Lower leg skin (tissue), 4 donors: ENCODE data around the gene PRKCQ. TPM values are rescaled to one million over a fixed set of nuclear protein-coding genes. Genes with fewer than 3 reads are reported as not detected.

ENCODE experiments used
- DNase-seq, 2 donors: peaks; one replicate each; pipeline ENCODE4 v3.0.0-alpha.2; 2019; ENCODE audit warnings: low spot score in 2 of 2
- H3K4me3 ChIP-seq: fragments of 200-600 bp; sonication (generic); 2 replicates; pipeline ENCODE4 v1.5.1; 2017; ENCODE audit warnings: mild to moderate bottlenecking, low read depth; ENCODE audit not compliant: poor library complexity, severe bottlenecking
- POLR2A ChIP-seq, 2 donors: fragments of 450-650 bp; IDR thresholded peaks; one replicate each; pipeline ENCODE4 v1.6.1; 2016 to 2017; ENCODE audit warnings: antibody characterized with exemption in 2 of 2, mild to moderate bottlenecking in 1 of 2, moderate library complexity in 1 of 2
- WGBS, 2 donors: methylation state at CpG; one replicate each; pipeline ENCODE4 v1.1.5; 2018; 5-methylcytosine and 5-hydroxymethylcytosine counted together
- intact Hi-C: fragments of 100-400 bp; cut with DNase I; formaldehyde crosslinking; loops from one replicate; pipeline ENCODE4 v1.15.0; 2023; ENCODE audit warnings: low total_unique reads
- total RNA-seq, 4 donors: library from RNA; depleted of rRNA; stranded (reverse); fragments of >200 nt; gene quantifications; one replicate each; pipeline ENCODE4 v1.1.0, GENCODE V29; 2016
- TF ChIP-seq, protein P1 (sequence below), 3 donors: fragments of 450-650 bp; IDR thresholded peaks; one replicate each; pipeline ENCODE4 v1.5.1; 2016; ENCODE audit warnings: antibody characterized with exemption in 3 of 3, mild to moderate bottlenecking in 3 of 3, moderate library complexity in 2 of 3

Gene PRKCQ
- total RNA-seq, 4 donors from 2014 or later, result 0.06 to 0.17 TPM; not detected in 2

DNA sequence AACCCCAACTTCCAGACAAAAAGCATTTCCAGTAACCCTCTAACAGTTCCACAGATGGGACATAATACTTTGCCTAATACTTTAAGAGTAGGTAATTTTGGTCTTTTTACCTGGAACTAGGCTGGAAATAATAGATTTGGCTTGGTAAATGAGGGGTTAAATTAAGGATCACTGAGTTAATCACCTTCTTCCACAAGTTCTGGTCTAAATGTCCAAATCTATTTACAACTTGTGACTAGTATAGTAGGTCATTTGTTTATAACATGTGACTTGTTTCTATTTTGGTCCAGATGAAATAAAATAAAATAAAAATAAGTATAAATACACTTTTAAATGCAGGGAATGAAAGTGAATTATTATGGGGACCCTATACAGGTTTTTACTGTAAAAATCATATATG, 80.1 kb downstream of the PRKCQ start:
- DNase-seq, result no peak
- H3K4me3 ChIP-seq, result no peak overlapping the region
- intact Hi-C loops, result no loop called here
- TF ChIP-seq, protein P1, sequence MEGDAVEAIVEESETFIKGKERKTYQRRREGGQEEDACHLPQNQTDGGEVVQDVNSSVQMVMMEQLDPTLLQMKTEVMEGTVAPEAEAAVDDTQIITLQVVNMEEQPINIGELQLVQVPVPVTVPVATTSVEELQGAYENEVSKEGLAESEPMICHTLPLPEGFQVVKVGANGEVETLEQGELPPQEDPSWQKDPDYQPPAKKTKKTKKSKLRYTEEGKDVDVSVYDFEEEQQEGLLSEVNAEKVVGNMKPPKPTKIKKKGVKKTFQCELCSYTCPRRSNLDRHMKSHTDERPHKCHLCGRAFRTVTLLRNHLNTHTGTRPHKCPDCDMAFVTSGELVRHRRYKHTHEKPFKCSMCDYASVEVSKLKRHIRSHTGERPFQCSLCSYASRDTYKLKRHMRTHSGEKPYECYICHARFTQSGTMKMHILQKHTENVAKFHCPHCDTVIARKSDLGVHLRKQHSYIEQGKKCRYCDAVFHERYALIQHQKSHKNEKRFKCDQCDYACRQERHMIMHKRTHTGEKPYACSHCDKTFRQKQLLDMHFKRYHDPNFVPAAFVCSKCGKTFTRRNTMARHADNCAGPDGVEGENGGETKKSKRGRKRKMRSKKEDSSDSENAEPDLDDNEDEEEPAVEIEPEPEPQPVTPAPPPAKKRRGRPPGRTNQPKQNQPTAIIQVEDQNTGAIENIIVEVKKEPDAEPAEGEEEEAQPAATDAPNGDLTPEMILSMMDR (IDR thresholded peaks at IDR 0.05), result no peak
- no peak for TF ChIP-seq POLR2A (IDR thresholded peaks at IDR 0.05)

DNA sequence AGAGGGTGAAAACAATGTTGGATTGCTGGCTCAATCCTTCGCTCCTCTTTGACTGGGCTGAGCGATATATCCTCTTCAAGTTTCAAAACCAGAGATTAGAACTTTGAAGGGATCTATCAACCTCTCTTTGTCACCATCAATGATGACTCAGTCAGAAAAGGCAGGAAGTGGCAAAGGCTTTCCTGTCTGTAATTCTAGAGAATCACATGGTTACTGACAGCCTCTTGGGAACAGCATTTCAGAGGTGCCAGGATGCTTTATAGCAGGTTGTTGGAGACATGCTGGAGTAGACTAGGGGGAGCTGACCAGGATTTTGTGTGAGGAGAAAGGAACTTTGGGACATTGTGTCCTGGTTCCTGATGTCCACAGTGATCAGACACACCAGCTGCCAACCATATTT, 81.3 kb downstream of the PRKCQ start:
- intact Hi-C loops, result no loop called here
- no peak overlapping the region for H3K4me3 ChIP-seq
- no peak for TF ChIP-seq POLR2A (IDR thresholded peaks at IDR 0.05)
- TF ChIP-seq, protein P1 (IDR thresholded peaks at IDR 0.05), result no peak
- 76 to 100% methylated on average over 2 of the region's 2 CpGs for WGBS, 2 donors
- no peak for DNase-seq

DNA sequence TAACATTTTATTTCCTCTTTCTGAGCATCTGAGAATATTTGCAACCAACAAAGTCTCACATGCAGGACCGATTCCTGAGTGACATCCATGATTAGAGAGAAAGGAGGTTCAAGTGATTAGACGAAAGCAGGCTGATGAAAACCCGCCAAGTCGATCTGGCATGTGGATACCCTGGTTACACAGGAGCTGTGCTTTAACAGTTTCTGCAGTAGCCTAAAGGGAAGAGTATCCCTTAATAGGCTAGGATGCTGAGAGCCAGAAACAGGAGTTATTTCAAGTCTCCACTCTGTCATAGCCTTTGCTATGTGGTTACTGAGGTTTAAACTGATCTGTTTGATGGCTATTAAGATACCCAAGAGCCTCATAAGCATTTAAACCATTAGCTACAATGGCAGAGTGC, 82.5 kb downstream of the PRKCQ start:
- TF ChIP-seq POLR2A (IDR thresholded peaks at IDR 0.05), result no peak
- TF ChIP-seq, protein P1 (IDR thresholded peaks at IDR 0.05), result no peak
- intact Hi-C loops, result no loop called here
- no peak overlapping the region for H3K4me3 ChIP-seq
- WGBS, 2 donors, result 56 to 69% methylated on average over 4 of the region's 4 CpGs
- DNase-seq, result no peak

DNA sequence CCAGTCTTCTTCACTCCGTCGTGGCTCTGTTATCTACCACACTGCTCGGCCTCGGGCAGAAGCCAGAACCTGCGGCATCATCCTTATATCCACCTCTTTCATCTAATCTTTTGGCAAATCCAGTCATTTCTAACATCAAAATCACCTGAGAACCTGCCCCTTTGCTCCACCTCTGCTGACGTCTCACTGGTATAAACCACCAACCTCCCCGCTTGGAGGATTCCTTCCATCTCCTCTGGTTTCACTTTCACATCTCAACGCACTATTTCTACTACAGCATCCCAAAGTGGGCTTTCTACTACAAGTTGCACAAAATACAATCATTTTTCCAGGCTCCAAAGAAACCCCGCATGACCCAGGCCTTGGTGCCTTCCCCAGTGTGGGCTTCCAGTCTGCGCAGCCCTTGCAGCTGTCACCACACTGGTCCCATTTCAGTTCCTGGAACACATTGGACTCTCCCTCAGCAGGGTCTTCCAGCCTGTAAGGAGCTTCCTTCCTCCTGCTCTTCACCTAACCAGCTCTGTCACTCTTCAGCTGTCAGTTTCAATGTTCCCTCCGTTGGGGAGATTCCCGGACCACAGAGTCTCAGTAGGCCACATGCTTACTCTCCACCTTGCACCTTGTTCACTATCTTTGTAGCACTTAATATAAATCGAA, 85.0 kb downstream of the PRKCQ start:
- WGBS, 2 donors, result 74 to 82% methylated on average over 13 of the region's 13 CpGs
- intact Hi-C loops, result no loop called here
- no peak overlapping the region for H3K4me3 ChIP-seq
- no peak for DNase-seq
- no peak for TF ChIP-seq POLR2A (IDR thresholded peaks at IDR 0.05)
- TF ChIP-seq, protein P1 (IDR thresholded peaks at IDR 0.05), result no peak

DNA sequence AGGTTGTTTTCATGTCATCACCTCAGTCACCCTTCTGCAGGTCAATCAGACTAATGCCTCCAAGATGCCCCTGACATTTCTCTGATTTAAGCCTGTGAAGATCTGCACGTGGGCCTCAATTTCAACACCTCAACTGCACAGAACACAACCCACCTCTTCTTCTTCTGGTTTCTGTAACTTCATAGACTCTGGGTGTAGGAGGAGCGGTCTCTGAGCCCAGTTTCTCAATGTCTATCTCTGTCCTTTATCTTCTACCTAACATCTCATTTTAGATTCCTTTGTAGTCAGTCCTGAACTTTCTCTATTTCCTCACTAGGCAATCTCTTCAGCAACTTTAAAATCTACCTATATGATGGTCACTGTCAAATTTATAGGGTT, 85.6 kb downstream of the PRKCQ start:
- no peak overlapping the region for H3K4me3 ChIP-seq
- intact Hi-C loops, result no loop called here
- no peak for DNase-seq
- no peak for TF ChIP-seq POLR2A (IDR thresholded peaks at IDR 0.05)
- TF ChIP-seq, protein P1 (IDR thresholded peaks at IDR 0.05), result no peak
- WGBS, 2 donors, result 61 to 93% methylated on average over 2 of the region's 2 CpGs
